Skeletal muscle cell (primary cell): ENCODE measurements around the gene PPM1H.
"Not testable (repeated sequence)": the region's sequence is repeated elsewhere in the genome, so short reads cannot be mapped to it uniquely, and the experiment has no call there.

Source experiments
- DNase-seq: peaks from one replicate; pipeline ENCODE4 v3.0.0-alpha.2; 2010; ENCODE audit warnings: low read depth
- H3K4me3 ChIP-seq: 2 replicates; pipeline ENCODE4 v1.5.1; 2011; ENCODE audit warnings: low read depth, mild to moderate bottlenecking, control low read depth, low read length, moderate library complexity

PPM1H gene

GRCh38 chr12:62849398-62849797, 85.6 kb downstream of the PPM1H start:
- DNase-seq: no peak
- H3K4me3 ChIP-seq: no peak overlapping the region

- peak; percentile 39 for DNase-seq
- H3K4me3 ChIP-seq: no peak overlapping the region
These were observed 86.5 kb downstream of the PPM1H start for GRCh38 chr12:62848418-62848817.

- no peak for DNase-seq
- H3K4me3 ChIP-seq: no peak overlapping the region
These were observed 87.2 kb downstream of the PPM1H start for GRCh38 chr12:62847709-62848108.

GRCh38 chr12:62846491-62846890, 88.5 kb downstream of the PPM1H start:
- DNase-seq: no peak
- no peak overlapping the region for H3K4me3 ChIP-seq

- no peak overlapping the region for H3K4me3 ChIP-seq
- DNase-seq: no peak
These were observed 90.0 kb downstream of the PPM1H start for GRCh38 chr12:62844915-62845314.

GRCh38 chr12:62843716-62844115, 91.2 kb downstream of the PPM1H start:
- no peak overlapping the region for H3K4me3 ChIP-seq
- no peak for DNase-seq

GRCh38 chr12:62841846-62842245, 93.1 kb downstream of the PPM1H start:
- no peak for DNase-seq
- H3K4me3 ChIP-seq: no peak overlapping the region

- H3K4me3 ChIP-seq: no peak overlapping the region
- no peak for DNase-seq
These were observed 94.1 kb downstream of the PPM1H start for GRCh38 chr12:62840806-62841205.

- peak; percentile 52 for DNase-seq
- H3K4me3 ChIP-seq: no peak overlapping the region
These were observed 94.9 kb downstream of the PPM1H start for GRCh38 chr12:62839869-62840660.

GRCh38 chr12:62834971-62835547, 99.9 kb downstream of the PPM1H start:
- no peak overlapping the region for H3K4me3 ChIP-seq

GRCh38 chr12:62834406-62834805, 100.5 kb downstream of the PPM1H start:
- H3K4me3 ChIP-seq: no peak overlapping the region
- DNase-seq: no peak

More at GRCh38 chr12:62834971-62835547, 99.9 kb downstream of the PPM1H start:
- DNase-seq: no peak

- no peak overlapping the region for H3K4me3 ChIP-seq
- DNase-seq: no peak
These were observed 101.3 kb downstream of the PPM1H start for GRCh38 chr12:62833634-62834033.

- DNase-seq: no peak
- H3K4me3 ChIP-seq: no peak overlapping the region
These were observed 102.4 kb downstream of the PPM1H start for GRCh38 chr12:62832558-62832957.

- H3K4me3 ChIP-seq: no peak overlapping the region
- no peak for DNase-seq
These were observed 102.9 kb downstream of the PPM1H start for GRCh38 chr12:62832027-62832426.

- DNase-seq: no peak
- H3K4me3 ChIP-seq: no peak overlapping the region
These were observed 107.1 kb downstream of the PPM1H start for GRCh38 chr12:62827855-62828254.

- H3K4me3 ChIP-seq: no peak overlapping the region
- no peak for DNase-seq
These were observed 107.9 kb downstream of the PPM1H start for GRCh38 chr12:62827042-62827441.

- no peak overlapping the region for H3K4me3 ChIP-seq
- peak; percentile 13 for DNase-seq
These were observed 117.2 kb downstream of the PPM1H start for GRCh38 chr12:62817556-62818271.

GRCh38 chr12:62814243-62814642, 120.7 kb downstream of the PPM1H start:
- H3K4me3 ChIP-seq: no peak overlapping the region
- no peak for DNase-seq

- H3K4me3 ChIP-seq: peak overlapping the region; percentile 12
- DNase-seq: peak; percentile 23
These were observed 121.7 kb downstream of the PPM1H start for GRCh38 chr12:62813031-62813829.

GRCh38 chr12:62811481-62811880, 123.5 kb downstream of the PPM1H start:
- DNase-seq, H3K4me3 ChIP-seq: not testable (repeated sequence)
